ENCODE measurements around the gene RBM20. TPM values are rescaled to one million over a fixed set of nuclear protein-coding genes. Genes with fewer than 3 reads are reported as not detected.

Gene RBM20
- total RNA-seq, 1 experiment from 2014 or later: 0.11 TPM

DNA sequence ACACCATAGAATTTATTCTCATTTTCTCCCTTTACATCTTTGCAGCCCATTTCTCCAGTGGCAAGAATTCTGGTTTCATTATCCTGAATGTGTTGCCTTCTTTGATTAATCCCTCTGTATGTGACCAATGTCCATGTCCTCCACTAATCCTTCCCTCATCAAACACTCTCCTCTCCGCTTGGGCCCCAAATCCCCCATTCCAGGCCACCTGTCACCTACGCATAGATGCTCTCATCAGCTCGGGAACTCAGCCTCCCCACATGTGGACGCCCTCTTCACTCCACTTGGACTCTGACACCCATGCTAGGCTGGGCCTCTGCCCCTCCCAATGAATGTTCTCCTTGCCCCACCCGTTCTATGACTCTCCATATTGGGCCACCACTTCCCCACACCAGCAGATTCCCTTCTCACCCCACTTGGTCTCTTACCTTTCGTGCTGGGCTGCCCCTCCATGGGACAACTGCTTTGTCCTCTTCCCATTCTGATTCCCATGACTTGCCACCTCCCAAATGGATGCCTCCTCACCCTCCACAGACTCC is 18.7 kb upstream of the RBM20 start:
- no peak overlapping the region for H3K27ac ChIP-seq
- H3K4me3 ChIP-seq: no peak overlapping the region
- TF ChIP-seq, protein P1, sequence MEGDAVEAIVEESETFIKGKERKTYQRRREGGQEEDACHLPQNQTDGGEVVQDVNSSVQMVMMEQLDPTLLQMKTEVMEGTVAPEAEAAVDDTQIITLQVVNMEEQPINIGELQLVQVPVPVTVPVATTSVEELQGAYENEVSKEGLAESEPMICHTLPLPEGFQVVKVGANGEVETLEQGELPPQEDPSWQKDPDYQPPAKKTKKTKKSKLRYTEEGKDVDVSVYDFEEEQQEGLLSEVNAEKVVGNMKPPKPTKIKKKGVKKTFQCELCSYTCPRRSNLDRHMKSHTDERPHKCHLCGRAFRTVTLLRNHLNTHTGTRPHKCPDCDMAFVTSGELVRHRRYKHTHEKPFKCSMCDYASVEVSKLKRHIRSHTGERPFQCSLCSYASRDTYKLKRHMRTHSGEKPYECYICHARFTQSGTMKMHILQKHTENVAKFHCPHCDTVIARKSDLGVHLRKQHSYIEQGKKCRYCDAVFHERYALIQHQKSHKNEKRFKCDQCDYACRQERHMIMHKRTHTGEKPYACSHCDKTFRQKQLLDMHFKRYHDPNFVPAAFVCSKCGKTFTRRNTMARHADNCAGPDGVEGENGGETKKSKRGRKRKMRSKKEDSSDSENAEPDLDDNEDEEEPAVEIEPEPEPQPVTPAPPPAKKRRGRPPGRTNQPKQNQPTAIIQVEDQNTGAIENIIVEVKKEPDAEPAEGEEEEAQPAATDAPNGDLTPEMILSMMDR (conservative IDR thresholded peaks at IDR 0.05): no peak
- no peak for TF ChIP-seq EZH2 (IDR thresholded peaks at IDR 0.05; ENCODE audit: low read depth)
- intact Hi-C loops (cut with micrococcal nuclease; ENCODE audit: unreplicated experiment): no loop called here
- no peak overlapping the region for H3K4me2 ChIP-seq
- H4K20me1 ChIP-seq (ENCODE audit: insufficient read depth): no peaks in the 10 kb centered on the region
- DNase-seq: no peak
- BruUV-seq (replicated peaks): no TSS peak
- CTCF ChIA-PET: no interaction called here
- no peaks in the 10 kb centered on the region for H3K36me3 ChIP-seq (ENCODE audit: low read depth)
- H3K79me2 ChIP-seq (ENCODE audit: low read depth): no peaks in the 10 kb centered on the region
- no peaks in the 10 kb centered on the region for H3K9me2 ChIP-seq (ENCODE audit: insufficient read depth)
- peaks cover 7% of the 10 kb centered on the region for H3K4me1 ChIP-seq (replicated peaks; ENCODE audit: insufficient read depth)
- peaks cover 12% of the 10 kb centered on the region for H3F3A ChIP-seq (ENCODE audit: insufficient read depth, low read depth)
- H2AFZ ChIP-seq: no peak overlapping the region
- no peaks in the 10 kb centered on the region for H3K9me3 ChIP-seq (ENCODE audit: insufficient read depth, low read depth)
- no peaks in the 10 kb centered on the region for H3K27me3 ChIP-seq (ENCODE audit: insufficient read depth, low read depth)
- POLR2A ChIA-PET (ENCODE audit: unreplicated experiment): no interaction called here

DNA sequence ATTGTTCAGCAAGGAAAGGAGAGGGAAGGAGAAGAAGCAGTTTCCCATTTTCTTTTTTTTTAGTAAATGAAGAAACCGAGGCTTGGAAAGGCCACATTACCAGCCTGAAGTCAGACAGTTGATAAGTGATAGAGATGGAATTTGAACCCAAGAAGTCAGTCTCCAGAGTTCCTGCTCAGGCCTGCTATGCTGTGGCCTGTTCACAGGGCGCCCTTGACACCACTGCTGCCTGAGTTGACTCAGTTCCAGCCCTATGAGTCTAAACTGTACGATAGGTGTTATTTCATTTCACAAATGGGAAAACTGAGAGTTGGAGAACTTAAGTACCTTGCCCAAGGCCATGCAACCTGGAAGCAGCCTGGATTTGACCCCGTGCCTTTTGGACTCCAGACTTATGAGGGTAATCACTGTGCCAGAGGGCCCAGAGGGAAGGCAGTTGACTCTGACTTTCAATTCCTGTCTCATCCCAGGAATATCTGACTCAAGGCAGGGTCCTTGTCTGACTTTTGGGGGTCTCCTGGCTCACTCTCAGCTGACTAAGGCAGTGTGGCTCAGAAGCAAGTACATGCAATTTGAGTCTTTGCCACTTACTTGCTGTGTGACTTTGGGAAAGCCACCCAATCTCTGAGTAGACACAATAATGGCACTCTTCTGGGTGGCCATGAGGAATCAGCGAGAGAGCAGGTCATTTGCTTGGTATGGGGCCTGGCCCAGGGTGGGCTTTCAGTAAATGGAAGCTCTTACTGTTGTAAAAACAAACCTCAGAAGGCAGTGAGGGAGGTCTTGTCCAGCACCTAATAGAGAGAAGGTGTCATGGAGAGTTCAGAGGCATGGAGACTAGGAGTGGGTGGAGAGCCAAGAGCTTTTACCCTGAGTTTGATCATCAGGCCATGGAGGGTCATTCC is 17.9 kb upstream of the RBM20 start:
- H3F3A ChIP-seq (ENCODE audit: insufficient read depth, low read depth): peaks cover 12% of the 10 kb centered on the region
- no peak overlapping the region for H3K27ac ChIP-seq
- no peaks in the 10 kb centered on the region for H4K20me1 ChIP-seq (ENCODE audit: insufficient read depth)
- no peaks in the 10 kb centered on the region for H3K79me2 ChIP-seq (ENCODE audit: low read depth)
- H3K9me3 ChIP-seq (ENCODE audit: insufficient read depth, low read depth): no peaks in the 10 kb centered on the region
- no peak overlapping the region for H3K4me2 ChIP-seq
- TF ChIP-seq, protein P1 (conservative IDR thresholded peaks at IDR 0.05): no peak
- TF ChIP-seq EZH2 (IDR thresholded peaks at IDR 0.05; ENCODE audit: low read depth): no peak
- H3K9me2 ChIP-seq (ENCODE audit: insufficient read depth): no peaks in the 10 kb centered on the region
- H2AFZ ChIP-seq: no peak overlapping the region
- H3K27me3 ChIP-seq (ENCODE audit: insufficient read depth, low read depth): no peaks in the 10 kb centered on the region
- H3K4me1 ChIP-seq (replicated peaks; ENCODE audit: insufficient read depth): peaks cover 10% of the 10 kb centered on the region
- intact Hi-C loops (cut with micrococcal nuclease; ENCODE audit: unreplicated experiment): no loop called here
- no peaks in the 10 kb centered on the region for H3K36me3 ChIP-seq (ENCODE audit: low read depth)
- BruUV-seq (replicated peaks): no TSS peak
- no peak overlapping the region for H3K4me3 ChIP-seq
- ChIA-PET CTCF (no interaction called here), POLR2A (ENCODE audit: unreplicated experiment) (no interaction called here)
- no peak for DNase-seq

DNA sequence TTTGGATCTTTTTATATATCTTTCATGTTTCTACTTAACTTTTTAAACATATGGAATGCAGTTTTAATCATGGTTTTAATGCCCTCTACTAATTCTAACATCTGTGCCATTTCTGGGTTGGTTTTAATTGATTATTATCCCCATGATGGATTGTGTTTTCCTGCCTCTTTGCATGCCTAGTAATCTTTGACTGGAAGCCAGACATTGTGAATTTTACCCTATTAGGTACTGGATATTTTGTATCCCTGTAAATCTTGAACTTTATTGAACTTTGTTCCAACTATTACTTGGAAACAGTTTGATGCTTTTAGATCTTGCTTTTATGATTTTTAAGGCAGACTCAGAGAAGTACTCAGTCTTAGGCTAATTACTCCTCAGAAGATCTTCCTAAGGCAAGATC is 16.0 kb upstream of the RBM20 start:
- no peak for DNase-seq
- ChIA-PET POLR2A (ENCODE audit: unreplicated experiment) (no interaction called here), CTCF (no interaction called here)
- H3K9me3 ChIP-seq (ENCODE audit: insufficient read depth, low read depth): no peaks in the 10 kb centered on the region
- H3K4me1 ChIP-seq (replicated peaks; ENCODE audit: insufficient read depth): peaks cover 10% of the 10 kb centered on the region
- H3K4me3 ChIP-seq: no peak overlapping the region
- intact Hi-C loops (cut with micrococcal nuclease; ENCODE audit: unreplicated experiment): no loop called here
- H3K27ac ChIP-seq: no peak overlapping the region
- no peaks in the 10 kb centered on the region for H3K79me2 ChIP-seq (ENCODE audit: low read depth)
- BruUV-seq (replicated peaks): no TSS peak
- H2AFZ ChIP-seq: no peak overlapping the region
- no peak overlapping the region for H3K4me2 ChIP-seq
- H3K9me2 ChIP-seq (ENCODE audit: insufficient read depth): no peaks in the 10 kb centered on the region
- no peaks in the 10 kb centered on the region for H3K36me3 ChIP-seq (ENCODE audit: low read depth)
- no peaks in the 10 kb centered on the region for H3K27me3 ChIP-seq (ENCODE audit: insufficient read depth, low read depth)
- H4K20me1 ChIP-seq (ENCODE audit: insufficient read depth): no peaks in the 10 kb centered on the region
- peaks cover 12% of the 10 kb centered on the region for H3F3A ChIP-seq (ENCODE audit: insufficient read depth, low read depth)
- TF ChIP-seq, protein P1 (conservative IDR thresholded peaks at IDR 0.05): no peak
- no peak for TF ChIP-seq EZH2 (IDR thresholded peaks at IDR 0.05; ENCODE audit: low read depth)

Measured in PC-9 (cell line).